K562 (cell line): ENCODE data around the gene TMCC1. TPM values are rescaled to one million over a fixed set of nuclear protein-coding genes. Genes with fewer than 3 reads are reported as not detected.

Source experiments
- ATF7 ChIP-seq: fragments of 450-650 bp; IDR thresholded peaks from 2 replicates; pipeline ENCODE4 v1.7.1; 2014; ENCODE audit warnings: mild to moderate bottlenecking, moderate library complexity
- CCNT2 ChIP-seq: IDR thresholded peaks from 2 replicates; pipeline ENCODE4 v1.6.1; 2011; ENCODE audit warnings: borderline replicate concordance, low read depth, mild to moderate bottlenecking, moderate library complexity, mixed read lengths, low read length; ENCODE audit not compliant: insufficient read length; ENCODE audit errors: extremely low read depth
- CREB1 ChIP-seq, 2 experiments: sonication (generic) in 1 of 2; formaldehyde crosslinking in 1 of 2; IDR thresholded peaks; 2 replicates each; pipeline versions ENCODE4 v1.6.1 to v1.8.0; 2012 to 2022; ENCODE audit warnings: inconsistent platforms in 1 of 2, mild to moderate bottlenecking in 1 of 2, missing genetic modification reagents in 1 of 2, moderate library complexity in 1 of 2
- ETV6 ChIP-seq, 3 experiments: fragments of 150-350 bp in 1 of 3; sonication (generic) in 1 of 3; formaldehyde crosslinking in 1 of 3; IDR thresholded peaks; 2 replicates each; pipeline versions ENCODE4 v1.6.1 to v1.8.0; 2014 to 2022; ENCODE audit warnings: borderline replicate concordance in 2 of 3, low read depth in 2 of 3, antibody characterized with exemption in 1 of 3, low read length in 1 of 3, mild to moderate bottlenecking in 1 of 3, missing genetic modification reagents in 1 of 3
- HCFC1 ChIP-seq: IDR thresholded peaks from 2 replicates; pipeline ENCODE4 v1.6.1; 2012; ENCODE audit warnings: low read depth, low read length, improper control_type of control experiment
- HMGN3 ChIP-seq: IDR thresholded peaks from 2 replicates; pipeline ENCODE4 v1.6.1; 2011; ENCODE audit warnings: borderline replicate concordance, low read depth, mild to moderate bottlenecking, mixed read lengths, low read length; ENCODE audit not compliant: insufficient read length; ENCODE audit errors: extremely low read depth
- HNRNPK ChIP-seq: fragments of 200-400 bp; formaldehyde crosslinking; IDR thresholded peaks from one replicate; pipeline ENCODE4 v1.6.1; 2018; ENCODE audit warnings: mild to moderate bottlenecking, low read depth, low read length; ENCODE audit not compliant: poor library complexity, severe bottlenecking
- MCM5 ChIP-seq: fragments of 450-650 bp; IDR thresholded peaks from 2 replicates; pipeline ENCODE4 v1.6.1; 2016; ENCODE audit warnings: low read depth
- MXD1 ChIP-seq: fragments of 250-450 bp; sonication (Bioruptor Pico); IDR thresholded peaks from 2 replicates; pipeline ENCODE4 v1.8.0; 2021; ENCODE audit warnings: borderline replicate concordance, mild to moderate bottlenecking, moderate library complexity; ENCODE audit not compliant: poor library complexity, severe bottlenecking
- NELFE ChIP-seq: IDR thresholded peaks from 2 replicates; pipeline ENCODE4 v1.6.1; 2011; ENCODE audit warnings: mild to moderate bottlenecking; ENCODE audit not compliant: insufficient read depth, insufficient read length
- NRF1 ChIP-seq, 2 experiments: fragments of 450-650 bp; IDR thresholded peaks in 1 of 2; conservative IDR thresholded peaks in 1 of 2; 2 replicates each; pipeline ENCODE4 v1.6.1; 2014; ENCODE audit warnings: mild to moderate bottlenecking in 2 of 2
- SP2 ChIP-seq: IDR thresholded peaks from 2 replicates; pipeline ENCODE4 v1.6.1; 2011; ENCODE audit warnings: mild to moderate bottlenecking, low read depth, low read length, moderate library complexity; ENCODE audit not compliant: poor library complexity, severe bottlenecking; ENCODE audit errors: extremely low read depth
- ZNF584 ChIP-seq: fragments of 200-800 bp; sonication (Bioruptor generic); IDR thresholded peaks from 2 replicates; pipeline ENCODE4 v1.6.1; 2016; ENCODE audit warnings: low read depth, mild to moderate bottlenecking, missing genetic modification characterization, missing compliant biosample characterization
- polyA plus RNA-seq, 8 experiments: library from polyadenylated mRNA; depleted of rRNA in 4 of 8; stranded (reverse) in 5 of 8; unstranded in 3 of 8; fragments of >200 nt; fragmentation: Nextera tagmentation in 2 of 8; fragmentation: Illumina TruSeq in 1 of 8; extraction: Ambion mirVana in 2 of 8; extraction: Trizol in 1 of 8; gene quantifications; 2 replicates each; pipeline versions ENCODE4 v1.2.1 to v1.2.3, GENCODE V29; 2011 to 2014; ENCODE audit warnings: inconsistent platforms in 1 of 8, missing spikeins in 1 of 8
- total RNA-seq, 7 experiments: library from RNA; depleted of rRNA in 6 of 7; stranded (reverse); fragments of >200 nt in 6 of 7; fragmentation: Illumina TruSeq in 2 of 7; extraction: Trizol in 2 of 7; gene quantifications; 2 replicates each; pipeline versions ENCODE4 v1.2.1 to v1.2.3, GENCODE V29; 2011 to 2021; ENCODE audit warnings: low replicate concordance in 1 of 7

Gene TMCC1
- total and polyA plus RNA-seq, 9 of the 15 experiments (the other 6 are each of a cell fraction or from before 2014, with no cell fraction given) = 0.89 to 8.7 (median 4.0) TPM

- TF ChIP-seq MXD1 (no peak), SP2 (no peak), HNRNPK (no peak), NELFE (no peak), ETV6 (IDR thresholded peaks at IDR 0.05; ENCODE audit: borderline replicate concordance in 1 of 2, low read depth in 2 of 2, low read length in 1 of 2) (no peak), ETV6 (CRISPR knock-in tag; IDR thresholded peaks at IDR 0.05; ENCODE audit: borderline replicate concordance) (no peak), NRF1 (conservative IDR thresholded peaks at IDR 0.05 in 1 of 2, IDR thresholded peaks at IDR 0.05 in 1 of 2) (no peak), HMGN3 (no peak), HCFC1 (no peak), ZNF584 (CRISPR knock-in tag) (no peak), CREB1 (IDR thresholded peaks at IDR 0.05) (no peak), CREB1 (CRISPR knock-in tag; IDR thresholded peaks at IDR 0.05) (no peak), CCNT2 (no peak), MCM5 (no peak), ATF7 (peak; percentile 59; the same call in 1 of the 2 replicates)
Measured at GRCh38 chr3:129703913-129704312, 189.6 kb downstream of the TMCC1 start (continued).
